ENCODE data around the gene DISP2.
A peak's percentile ranks its signal among the peaks of the same experiment; 100 is the strongest.

DISP2 gene, protein sequence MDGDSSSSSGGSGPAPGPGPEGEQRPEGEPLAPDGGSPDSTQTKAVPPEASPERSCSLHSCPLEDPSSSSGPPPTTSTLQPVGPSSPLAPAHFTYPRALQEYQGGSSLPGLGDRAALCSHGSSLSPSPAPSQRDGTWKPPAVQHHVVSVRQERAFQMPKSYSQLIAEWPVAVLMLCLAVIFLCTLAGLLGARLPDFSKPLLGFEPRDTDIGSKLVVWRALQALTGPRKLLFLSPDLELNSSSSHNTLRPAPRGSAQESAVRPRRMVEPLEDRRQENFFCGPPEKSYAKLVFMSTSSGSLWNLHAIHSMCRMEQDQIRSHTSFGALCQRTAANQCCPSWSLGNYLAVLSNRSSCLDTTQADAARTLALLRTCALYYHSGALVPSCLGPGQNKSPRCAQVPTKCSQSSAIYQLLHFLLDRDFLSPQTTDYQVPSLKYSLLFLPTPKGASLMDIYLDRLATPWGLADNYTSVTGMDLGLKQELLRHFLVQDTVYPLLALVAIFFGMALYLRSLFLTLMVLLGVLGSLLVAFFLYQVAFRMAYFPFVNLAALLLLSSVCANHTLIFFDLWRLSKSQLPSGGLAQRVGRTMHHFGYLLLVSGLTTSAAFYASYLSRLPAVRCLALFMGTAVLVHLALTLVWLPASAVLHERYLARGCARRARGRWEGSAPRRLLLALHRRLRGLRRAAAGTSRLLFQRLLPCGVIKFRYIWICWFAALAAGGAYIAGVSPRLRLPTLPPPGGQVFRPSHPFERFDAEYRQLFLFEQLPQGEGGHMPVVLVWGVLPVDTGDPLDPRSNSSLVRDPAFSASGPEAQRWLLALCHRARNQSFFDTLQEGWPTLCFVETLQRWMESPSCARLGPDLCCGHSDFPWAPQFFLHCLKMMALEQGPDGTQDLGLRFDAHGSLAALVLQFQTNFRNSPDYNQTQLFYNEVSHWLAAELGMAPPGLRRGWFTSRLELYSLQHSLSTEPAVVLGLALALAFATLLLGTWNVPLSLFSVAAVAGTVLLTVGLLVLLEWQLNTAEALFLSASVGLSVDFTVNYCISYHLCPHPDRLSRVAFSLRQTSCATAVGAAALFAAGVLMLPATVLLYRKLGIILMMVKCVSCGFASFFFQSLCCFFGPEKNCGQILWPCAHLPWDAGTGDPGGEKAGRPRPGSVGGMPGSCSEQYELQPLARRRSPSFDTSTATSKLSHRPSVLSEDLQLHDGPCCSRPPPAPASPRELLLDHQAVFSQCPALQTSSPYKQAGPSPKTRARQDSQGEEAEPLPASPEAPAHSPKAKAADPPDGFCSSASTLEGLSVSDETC (N-terminal part only)
- 0.16 to 0.32 (median 0.19) reads per million in 3 experiments for total RNA-seq

DNA sequence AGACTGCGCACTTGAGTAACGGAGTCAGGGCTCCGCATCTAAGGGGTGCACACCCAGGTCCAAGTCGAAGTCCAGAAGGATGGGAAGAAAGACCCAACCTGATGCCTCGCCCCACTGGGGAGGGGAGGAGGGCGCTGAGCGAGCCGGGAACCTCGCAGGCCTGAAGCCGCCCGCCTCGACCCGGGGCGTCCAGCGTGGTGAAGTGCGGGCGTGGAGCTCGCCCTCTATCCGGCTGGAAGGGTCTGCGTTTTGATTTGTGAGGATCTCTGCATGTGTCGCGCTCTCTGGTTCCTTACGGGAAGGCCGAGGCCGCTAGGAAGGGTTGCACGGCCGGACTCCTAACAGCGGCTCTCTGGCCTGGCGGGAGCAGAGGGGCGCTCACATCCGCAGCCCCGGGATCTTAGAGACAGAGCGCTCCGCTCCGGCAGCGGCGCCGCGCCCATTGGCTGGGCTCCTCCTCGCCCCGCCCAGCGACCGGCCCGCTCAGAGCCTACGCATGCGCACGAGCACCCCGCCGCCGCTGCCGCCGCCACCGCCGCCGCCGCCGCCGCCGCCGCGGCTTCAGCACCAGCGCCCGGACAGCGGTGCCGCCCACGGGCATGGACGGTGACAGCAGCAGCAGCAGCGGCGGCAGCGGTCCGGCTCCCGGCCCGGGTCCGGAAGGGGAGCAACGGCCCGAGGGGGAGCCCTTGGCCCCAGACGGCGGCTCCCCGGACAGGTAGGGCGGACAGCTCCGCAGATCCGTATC, at the start of gene DISP2:
TSS of gene DISP2 (plus strand) at position 497 of the 748 bp plus-strand sequence. CDS start at position 600, 103 bp downstream.
- DNase-seq: peak; percentile 91

DNA sequence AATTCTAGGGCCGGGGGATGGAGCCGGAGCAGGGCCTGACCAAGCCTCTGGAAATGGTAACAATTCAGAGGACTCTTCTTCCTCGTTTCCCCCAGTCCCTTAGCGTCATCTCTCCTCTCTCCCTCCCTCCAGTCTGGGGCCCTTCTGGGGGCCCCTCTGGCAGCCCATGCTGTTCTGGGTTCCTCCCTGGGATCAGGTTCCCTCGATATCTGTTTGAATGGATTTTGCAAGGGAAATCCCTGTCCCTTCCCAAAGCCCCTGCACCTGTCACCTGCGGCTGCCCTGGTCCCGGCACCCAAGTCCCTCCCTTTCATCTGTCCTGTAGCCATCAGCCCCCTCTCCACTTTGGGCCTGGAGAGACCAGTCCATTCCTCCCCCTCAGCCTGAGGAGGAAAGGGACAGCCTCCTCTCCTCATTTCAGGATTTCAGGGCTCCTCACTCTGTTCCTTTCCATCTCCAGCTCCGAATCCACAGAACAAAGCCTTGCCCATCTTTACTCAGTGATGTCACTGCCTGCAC, 48.6 kb upstream of the DISP2 start:
- DNase-seq: no peak

DNA sequence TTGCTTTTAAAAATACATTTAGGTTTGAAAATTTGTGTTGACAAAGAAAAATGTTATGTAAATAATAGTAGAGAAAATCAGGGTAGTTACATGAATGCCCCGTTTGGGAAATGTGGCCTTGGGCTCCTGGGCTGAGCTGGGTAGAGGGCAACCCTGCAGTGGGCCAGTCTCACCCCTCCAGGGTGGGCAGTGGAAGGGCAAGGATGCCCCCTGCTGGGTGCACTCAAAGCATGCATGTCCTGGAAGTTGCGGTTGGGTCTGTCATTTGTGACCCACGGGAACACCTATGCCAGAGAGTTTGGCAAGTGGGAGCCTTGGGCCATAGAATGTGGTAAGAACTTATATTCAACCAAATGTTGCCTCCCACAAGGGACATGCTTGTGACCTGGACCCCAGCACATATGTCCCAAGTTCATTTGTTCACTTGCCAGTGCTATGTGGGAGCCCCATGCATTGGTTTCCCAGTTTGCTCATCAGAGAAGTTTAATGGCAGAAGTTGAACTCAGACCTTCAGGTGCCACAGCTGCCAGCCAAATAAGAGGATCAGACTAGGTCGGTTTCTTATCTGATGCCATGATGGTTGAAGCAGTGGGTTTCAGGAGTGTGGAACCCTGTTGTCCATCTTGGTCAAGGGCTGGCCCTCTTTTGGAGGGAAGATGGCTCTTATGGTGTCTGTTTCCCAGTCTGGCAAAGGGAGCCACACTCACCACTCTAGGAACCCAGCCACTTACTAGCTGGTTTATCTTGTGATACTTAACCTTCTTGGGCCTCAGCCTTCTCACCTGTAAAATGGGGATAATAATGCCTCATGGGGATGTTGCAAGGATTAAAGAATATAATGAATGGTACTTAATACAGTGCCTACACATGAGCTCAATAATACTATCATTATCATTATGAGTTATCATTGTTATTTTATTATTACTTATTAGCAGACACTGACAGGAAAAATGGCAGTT, 47.7 kb upstream of the DISP2 start:
- DNase-seq: peak; percentile 45

DNA sequence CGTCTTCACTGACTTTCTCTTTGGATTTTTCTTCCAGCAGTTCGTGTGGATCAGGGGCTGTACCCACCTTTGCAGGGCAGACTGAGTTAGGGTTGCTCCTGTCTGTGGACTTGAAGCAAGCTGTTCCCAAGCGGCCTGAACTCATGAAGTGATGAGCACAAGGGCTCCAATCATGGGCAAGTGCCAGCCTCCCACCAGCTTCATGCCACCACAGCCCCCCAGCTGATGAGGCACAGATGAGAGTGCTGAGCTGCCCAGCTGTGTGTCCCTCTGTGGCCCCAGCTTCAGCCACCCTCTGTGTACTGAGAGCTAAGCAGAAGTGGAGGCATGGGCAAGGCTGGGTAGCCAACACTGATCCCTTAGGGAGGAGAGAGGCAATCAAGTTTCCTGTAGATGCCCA, 47.0 kb upstream of the DISP2 start:
- DNase-seq: no peak

DNA sequence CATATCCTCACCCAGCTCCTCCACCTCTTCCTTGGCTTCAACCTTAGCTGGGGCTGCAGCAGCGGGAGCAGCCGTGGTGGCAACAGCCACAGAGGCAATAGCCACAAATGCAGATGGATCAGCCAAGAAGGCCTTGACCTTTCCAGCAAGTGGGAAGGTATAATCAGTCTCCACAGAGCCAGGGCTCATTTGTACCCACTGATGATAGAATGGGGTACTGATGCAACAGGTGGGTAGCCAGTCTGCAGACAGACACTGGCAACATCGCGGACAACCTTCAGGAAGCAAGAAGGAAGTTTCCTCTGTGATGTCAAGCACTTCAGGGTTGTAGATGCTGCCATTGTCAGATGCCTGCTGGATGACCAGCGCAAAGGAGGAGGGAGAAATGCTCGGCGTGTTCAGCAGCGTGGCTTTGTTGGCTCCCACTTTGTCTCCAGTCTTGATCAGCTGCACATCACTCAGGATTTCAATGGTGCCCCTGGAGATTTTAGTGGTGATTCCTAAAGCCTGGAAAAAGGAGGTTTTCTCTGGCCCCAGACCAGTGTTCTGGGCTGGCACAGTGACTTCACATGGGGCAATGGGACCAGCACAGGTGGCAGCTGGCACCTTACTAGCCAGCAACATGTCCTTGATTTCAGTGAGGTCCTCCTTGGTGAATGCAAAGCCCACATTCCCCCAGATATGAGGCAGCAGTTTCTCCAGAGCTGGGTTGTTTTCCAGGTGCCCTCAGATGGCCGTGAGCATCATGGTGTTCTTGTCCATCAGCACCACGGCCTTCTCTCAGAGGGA, 45.5 kb upstream of the DISP2 start:
- DNase-seq: no peak

DNA sequence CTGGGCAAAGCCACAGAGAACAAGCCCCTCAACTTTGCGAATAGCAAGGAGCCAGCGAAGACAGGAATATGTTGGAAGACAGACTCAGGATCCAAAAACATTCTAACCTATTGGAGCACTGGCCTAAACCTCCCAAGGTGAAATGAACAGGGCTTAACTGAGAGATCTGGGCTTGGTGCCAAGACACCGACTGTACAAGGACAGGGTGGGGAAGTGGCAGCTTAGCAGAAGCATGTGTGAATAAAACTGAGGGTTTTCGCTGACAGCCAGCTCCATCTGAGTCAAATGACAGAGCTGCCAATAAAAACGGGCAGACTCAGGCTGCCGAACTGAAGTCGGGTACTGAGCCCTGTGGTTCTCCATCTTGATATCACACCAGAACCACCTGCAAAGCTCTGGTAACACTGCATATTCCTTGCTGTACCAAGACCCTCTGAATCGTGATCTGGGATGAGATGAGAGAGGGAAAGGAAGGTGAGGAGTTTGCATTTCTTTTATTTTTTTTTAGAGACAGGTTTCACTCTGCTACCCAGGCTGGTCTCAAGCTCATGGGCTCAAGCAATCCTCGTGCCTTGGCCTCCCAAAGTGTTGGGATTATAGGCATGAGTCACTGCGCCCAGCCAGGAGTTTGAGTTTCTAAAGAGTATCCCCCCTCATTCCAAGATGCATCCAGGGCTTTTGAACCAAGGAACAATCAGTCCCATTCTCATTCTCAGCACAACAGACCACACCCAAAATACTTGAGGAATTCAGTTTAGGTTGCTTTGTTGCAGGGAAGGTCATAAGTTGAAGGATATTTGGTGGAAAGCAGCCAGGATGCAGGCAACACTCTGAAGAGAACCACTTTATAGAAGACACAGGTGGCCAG, 44.3 kb upstream of the DISP2 start:
- no peak for DNase-seq

DNA sequence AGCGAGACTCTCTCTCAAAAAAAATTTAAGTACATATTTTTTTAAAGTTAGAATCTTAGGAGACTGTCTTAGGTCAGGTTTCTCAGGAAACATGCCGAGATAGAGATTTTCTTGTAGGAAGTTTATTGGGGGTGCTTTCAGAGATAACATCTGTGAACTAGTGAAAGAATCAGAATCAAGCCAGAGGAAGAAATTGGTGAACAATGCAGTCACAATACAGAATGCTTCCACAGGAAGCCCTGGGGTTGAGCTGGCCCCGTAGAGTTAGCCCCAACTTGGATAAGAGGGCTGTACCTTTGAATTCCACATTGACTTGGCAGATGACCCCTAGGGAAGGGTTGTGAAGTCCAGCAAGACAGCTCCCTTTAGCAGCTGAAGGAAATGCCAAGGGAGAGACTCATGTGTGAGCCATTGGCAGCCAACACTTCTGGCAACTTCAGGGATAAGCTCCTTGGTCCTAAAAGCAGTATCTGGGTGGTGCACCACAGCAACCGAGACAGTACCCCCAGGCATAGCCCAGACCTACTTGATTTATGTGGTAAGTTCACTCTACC, 43.2 kb upstream of the DISP2 start:
- no peak for DNase-seq

DNA sequence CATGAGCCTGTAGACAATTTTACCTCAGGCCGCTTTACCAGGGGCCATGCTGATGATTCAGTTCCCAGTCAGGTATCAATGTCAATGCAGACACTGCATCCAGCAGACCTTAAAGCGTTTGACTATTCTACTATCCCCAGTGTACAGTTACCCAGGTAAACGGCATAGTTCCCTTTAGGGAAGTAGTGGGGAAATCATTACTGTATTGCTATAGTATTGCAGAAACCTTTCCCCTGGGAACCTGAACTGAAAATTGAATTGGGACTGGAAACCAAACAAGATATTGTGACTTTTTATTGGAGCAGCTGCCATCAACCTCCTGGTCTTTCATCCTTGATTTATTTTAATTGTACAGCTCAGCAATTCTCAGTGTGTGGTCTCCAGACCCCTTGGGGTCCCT, 41.1 kb upstream of the DISP2 start:
- DNase-seq: no peak

DNA sequence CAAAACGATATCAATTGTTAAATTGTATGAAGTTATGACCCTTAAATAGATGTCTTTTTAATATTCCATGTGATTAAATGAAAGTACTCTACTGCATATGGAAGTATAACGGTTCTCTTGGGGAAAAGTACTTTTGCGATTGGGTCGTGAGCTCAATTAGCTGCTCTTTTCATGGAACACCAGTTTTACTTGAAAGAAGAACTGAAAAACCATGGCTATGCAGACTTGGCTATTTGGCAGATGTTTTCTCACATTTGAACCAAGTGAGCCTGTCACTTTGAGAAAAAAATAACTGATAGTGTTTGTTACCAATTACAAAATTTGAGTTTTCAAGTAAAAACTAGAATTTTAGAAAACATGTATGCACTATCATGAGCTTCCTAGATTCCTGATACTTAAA, 40.4 kb upstream of the DISP2 start:
- DNase-seq: no peak

DNA sequence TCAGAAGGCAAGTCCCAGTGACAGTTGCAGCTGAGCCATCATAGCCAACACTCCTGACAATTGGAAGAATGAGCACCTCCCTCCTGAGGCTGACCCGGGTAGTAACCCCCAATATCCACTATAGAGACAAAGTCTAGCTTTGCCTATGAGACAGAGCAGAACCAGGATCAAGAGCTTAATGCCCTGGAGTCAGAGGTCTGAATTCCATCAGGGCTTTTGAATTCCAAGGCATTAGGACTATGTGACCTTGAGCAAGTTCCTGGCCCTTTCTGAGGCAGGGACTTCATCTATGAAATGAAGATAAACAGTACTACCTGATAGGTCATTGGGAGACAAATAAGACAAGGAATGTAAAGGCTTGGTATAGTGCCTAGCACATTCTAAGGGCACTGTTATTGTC, 37.6 kb upstream of the DISP2 start:
- DNase-seq: no peak

DNA sequence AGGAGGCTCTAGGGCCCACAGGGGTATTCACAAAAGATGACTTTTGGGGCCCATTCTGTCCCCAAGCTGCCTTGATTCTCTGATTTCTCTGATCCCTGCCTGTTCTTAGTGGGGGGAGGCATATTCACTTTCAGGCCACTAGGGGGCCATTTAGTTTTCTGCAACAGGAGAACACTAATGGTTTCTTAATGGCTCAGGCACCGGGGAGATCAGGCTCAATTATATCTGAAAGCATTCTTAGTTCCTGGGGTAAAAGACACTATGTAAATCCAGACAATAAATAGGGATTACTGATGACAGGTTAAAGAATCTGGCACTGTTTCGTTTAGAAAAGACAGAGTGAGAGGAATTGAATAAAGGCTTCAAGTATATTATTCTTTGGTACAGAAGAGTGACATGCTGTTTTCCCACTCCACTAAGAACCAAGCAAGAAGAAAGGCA, 37.1 kb upstream of the DISP2 start:
- DNase-seq: peak; percentile 62

DNA sequence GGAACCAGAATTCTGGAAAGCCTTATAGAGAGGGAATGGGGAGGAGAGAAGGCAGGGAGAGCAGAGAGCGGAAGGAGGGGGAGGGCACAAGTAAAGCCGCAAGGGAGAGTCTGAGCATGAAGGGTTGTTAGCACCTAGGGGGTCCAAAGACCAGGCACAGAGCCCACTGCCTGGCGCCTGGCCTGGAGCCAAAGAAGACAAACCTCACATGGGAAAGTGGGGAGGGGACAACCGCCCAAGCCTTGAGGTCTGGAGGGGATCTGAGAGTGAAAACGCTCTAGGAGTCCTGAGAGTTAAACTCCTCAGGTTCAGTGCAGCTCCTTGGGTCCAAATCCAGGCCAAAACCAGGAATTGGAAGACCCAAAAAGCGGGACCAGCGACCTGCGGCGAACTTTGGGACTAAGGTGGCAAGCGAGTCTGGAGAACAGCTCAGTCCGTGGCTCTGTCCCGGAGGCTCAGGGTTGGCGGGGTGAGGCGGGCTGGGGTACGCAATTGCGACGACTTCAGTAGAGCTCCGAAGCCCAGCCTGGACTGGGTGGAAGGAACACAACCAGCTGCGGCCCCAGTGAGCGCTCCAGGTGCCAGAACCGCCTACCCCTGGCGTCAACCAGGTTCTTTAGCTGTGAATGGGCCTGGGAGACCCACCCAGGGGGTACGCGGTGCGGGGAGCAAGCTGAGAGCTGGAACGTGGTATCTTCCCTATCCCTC, 35.3 kb upstream of the DISP2 start:
- no peak for DNase-seq

DNA sequence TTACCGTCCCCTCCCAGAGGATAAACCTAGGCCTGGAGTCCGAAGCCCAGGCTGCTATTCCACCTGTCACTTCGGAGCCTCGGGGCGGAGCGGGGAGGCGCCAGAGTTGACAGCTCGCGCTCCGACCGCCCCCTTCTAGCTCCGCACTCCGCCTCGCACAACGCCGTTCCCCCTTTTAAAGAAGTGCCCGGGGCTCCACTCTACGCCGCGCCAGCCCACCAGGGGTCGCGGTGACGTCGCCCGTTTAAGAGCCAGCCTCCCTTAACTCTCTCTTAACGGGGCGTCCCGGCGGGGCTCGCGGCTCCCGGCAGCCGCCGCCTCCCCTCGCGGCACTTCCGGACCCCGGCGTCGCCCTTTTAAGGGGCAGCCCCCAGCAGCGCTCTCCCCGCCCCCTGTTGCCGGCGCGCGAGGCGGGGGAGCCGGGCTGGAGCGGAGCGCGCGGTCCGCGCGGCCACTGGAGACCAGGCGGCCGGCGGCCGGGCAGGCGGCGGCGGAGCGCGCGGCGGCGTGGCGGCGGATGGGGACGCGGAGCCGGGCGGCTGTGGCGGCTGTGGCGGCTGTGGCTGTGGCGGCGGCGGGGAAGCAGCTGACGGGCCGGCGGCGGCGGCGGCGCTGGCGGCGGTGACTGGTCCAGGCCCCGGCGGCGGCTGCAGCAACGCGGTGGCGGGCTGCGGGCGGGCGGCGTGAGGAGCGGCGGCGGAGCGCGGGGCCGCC, 34.6 kb upstream of the DISP2 start, which contains the start of gene INAFM2:
TSS of gene INAFM2 (plus strand) at position 454 of the 714 bp plus-strand sequence. CDS start 364 bp downstream, outside the sequence.
- DNase-seq: peak; percentile 86

DNA sequence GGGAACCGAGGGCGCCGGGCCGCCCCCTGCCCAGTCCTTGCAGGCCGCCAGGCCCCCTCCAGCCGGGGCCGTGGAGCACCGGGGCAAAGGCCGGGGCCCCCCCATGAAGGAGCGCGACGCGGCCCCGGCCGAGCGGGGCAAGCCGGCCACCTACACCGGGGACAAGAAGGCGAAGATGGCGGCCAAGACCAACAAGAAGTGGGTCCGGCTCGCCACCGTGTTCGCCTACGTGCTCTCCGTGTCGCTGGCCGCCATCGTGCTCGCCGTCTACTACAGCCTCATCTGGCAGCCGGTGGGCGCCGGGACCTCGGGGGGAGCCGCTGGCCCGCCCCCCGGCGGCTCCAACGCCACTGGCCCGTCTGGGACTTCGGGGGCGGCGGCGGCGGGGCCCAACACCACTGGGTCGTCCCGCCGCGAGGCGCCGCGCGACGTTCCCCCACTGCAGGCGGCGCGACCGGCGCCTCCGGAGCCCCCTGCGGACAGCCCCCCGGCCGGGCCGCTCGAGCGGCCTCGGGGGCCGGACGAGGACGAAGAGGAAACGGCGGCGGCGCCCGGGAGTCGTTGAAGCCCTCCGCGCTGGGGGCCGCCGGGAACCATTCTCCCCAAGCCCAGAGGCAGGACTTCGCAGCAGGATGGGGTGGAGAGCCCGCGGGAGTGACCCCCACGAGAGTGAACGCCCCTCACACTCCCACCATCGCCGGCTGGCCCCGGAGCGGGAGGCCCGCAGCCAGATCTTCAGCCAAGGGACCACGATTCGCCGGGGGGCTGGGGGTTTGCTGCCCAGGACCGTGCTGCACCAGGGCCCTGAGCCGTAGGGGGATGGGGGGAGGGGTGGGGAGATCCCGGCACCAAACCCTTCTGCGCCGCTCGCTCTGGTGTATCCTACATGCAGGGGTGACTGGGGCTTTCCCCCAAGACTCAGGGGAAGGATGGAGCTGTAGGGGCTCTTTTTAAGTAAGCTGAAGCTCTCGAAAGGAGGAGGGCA, 33.8 kb upstream of the DISP2 start:
- no peak for DNase-seq

DNA sequence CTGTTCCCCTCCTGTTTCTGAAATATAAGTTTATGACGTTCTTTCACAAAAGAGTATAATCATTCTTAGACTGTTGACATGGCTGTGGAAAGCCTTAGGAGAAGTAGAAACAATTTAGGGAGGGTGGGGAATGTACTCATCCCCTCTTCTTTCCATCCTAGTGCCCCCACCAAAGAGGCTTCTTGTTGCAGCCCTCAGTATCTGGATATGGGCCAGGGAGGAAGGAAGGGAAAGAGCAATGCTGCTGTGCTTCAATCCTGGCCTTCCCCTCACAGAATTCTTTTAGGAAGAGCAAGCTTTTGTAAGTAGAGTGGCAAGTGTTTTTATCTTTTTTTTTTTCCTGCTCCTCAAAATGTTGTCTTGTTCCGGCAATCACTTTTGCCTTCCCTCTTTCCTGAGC, 32.8 kb upstream of the DISP2 start:
- no peak for DNase-seq

DNA sequence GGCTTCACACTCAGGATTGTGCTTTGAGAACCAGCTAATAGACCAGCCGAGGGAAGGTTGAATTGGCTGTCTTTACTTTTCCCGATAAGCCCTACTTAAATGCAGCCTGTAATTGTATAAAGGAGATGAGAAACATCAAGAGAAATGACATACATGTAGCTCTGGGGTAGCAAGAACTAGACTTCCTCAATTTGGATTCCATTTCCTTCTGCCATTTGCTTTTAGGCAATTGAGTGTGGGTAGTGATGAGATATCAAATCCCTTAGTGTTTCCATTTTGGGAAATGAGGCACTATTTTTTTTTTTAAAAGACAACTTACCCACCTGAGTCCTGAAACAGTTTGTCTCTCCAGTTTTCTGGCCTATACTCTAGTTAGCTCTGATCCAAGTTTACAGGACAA, 32.3 kb upstream of the DISP2 start:
- DNase-seq: no peak

All from central memory CD4-positive, alpha-beta T cell (primary cell).